NCI-H1436 treated with DMSO at 0.1 percent for 48 hours (cell line): ENCODE results near the gene ZHX3.
"Not testable (repeated sequence)": the region's sequence is repeated elsewhere in the genome, so short reads cannot be mapped to it uniquely, and the experiment has no call there.

ENCODE experiments used
- DNase-seq: peaks from one replicate; lab custom pipeline; 2025; lab: John Stamatoyannopoulos, UW

The ZHX3 gene

DNA sequence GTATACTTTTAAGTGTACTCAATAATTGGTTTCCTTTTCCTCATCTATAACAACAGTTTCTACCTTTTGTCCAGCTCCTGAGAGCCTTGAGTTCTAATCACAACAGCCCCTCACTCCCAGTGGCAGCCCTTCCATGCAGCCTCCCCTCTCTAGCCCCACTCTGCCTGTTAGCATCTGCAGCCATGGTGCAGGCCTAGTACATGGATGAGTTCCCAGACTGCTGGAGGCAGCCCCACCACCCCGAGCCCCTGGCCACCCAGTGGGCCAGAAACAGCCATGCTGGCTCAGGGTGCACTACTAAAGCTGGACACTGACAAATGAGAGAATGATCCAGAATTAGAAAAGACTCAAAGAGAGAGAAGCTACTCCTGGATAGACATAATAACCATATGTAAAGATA lies 13.4 kb upstream of the ZHX3 start:
- no peak for DNase-seq

DNA sequence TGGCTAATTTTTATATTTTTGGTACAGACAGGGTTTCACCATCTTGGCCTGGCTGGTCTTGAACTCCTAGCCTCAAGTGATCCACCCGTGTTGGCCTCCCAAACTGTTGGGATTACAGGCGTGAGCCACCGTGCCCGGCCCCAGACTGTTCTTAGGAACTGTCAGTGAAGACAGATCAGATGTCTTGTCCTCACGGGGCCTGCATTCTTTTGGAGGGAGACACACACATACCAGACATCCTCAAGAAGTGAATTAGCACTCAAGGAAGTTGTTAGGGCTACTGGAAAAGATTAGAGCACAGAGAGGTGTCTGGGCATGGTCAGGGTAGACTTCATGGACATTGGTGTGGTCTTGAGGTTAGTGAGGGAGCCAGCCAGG lies 12.8 kb upstream of the ZHX3 start:
- no peak for DNase-seq

DNA sequence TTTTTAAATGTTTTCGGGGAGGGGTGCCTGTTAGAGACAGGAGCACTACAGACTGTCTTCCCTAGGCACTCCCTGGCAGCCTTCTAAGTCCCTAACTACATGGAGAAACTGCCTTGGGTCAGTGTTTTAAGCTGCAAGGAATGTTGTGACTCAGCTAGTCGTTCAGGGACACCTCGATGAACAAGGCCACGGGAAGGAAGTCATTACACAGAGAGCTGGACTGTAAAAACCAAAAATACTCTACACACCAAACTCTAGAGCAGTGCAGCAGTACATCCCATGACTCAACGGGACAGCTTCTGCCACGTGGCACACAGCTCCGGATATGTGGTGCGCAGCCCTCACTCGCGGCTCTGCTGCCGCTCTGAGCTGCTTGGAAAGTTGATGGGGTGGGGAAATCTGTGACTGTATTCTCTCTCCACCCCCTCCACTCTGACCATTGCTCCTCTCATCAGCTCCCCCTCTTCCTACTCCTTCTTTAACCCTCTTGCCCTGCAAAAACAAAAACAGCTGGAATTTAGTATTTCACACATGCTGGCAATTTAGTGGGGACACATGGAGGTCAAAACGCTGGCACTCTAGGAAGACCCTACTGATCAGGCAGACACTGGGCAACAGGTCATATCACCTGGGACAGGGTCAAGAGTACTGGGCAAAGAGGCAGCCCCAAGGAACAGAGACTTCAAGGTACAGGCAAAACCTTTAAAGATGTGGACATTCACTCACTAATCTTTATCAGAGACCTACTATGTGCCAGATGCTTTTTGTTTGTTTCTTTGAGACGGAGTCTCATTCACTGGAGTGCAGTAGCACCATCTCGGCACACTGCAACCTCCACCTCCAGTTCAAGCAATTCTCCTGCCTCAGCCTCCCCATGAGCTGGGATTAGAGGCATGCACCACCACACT lies 12.2 kb upstream of the ZHX3 start:
- DNase-seq = no peak

DNA sequence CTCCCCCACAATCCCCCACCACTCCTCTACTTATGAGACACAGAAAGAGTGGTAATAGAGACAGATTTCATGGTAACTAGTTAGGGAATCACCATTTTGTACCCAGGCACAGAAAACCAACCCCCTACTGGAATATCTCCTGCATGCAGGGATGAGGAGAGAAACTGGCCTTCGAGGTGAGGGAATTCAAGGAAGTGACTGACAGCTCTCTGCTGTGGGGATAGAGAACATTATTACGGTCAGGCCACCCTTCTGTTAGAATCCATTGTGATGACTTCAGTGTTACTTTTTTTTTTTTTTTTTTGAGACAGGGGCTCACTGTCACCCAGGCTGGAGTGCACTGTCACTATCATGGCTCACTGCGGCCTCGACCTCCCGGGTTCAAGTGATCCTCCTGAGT lies 9.6 kb upstream of the ZHX3 start:
- no peak for DNase-seq

DNA sequence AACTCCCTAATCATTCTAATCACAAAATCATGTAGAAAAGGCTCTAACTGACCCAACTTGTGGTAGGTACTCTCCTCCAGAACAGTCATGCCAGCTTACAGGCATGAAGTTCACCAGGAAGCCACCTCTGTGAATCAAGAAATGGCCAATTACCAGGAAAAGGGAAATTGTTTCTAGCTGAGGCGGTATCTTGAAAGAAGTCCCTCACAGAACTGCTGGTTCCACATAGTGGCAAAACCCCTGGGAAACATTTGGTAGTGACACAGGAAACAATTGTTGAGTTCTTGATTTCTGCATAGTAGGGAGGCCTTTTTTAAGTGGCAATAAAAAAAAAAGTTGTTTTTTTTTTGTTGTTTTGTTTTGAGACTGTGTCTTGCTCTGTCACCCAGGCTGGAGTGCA lies 3.4 kb upstream of the ZHX3 start:
- no peak for DNase-seq

DNA sequence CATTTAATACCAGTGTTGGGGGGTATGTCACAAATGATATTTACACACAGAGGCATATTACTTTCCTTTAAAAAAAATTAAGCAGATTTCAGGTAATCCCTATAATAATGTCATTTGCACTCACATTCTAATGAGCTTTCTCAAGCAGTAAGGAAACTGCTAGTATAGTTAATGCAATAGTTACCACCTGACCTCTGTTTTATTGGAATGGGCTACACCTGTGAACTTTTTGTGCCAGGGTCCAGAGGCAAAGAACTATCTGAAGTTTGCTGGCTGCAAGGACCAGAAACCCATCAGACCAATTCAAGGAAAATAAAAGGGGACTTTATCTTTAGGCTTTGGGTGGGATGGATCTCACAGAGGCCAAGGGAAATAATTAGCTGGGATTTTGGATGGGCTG lies 2.9 kb upstream of the ZHX3 start:
- no peak for DNase-seq

DNA sequence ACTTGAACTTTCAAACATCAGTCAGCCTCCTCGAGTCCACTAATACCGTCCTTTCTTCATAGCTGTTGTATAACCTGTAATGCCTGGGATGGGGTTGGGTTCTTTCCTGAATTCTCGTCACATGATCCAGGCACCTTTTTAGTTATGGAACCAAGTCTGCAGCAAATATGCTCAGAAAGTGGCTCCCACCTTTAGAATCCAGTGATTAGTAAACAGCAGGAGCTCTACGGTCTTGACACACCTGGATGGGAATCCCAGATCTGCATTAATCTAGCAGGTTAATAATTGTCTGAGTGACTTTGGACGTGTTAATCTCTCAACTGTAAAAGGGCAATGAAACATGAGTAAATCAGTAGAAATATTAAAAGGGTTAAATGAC lies 729 bp upstream of the ZHX3 start:
- no peak for DNase-seq

DNA sequence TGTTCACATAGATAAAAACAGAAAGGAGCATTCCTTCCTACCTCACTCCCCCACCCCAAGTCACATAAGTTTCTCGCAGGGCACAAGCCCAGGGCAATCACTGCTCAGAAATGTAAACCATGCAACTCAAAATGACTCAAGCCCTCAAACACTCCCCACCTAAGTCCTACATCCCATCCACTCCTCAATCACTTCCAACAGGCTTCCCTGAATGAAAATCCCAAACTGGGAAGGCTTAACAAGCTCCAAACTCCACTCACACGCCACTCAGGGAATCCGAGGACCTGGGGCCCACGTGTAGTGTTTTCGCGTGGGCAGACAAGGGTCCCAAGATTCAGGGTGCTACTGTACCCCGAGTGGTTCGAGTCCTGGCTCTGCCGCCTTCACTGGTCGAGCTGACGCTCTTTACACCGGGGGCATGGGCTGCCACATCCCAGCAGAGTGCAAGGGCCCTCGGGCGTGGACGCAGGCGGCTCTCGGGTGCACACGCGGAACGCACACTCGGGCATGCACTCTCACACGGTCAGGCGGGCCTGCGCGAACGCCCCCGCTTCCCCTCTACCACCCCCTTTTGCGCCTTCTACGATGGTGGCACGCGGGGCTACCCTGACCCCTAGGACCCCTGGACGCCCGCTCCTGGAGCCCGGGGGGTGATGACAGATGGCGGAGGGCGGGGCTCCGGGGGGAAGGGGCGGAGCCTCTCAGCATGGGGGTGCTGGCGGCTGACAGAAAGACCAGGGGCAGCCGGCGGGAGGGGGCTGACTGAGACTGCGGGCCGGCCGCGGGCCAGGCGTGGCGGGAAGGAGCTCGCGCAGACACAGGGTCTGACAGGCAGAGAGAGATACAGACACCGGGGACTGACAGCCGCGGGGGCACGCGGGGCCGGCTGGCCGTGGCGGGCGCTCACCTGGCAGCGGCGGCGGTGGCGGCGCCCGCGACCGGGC lies 657 bp downstream of the ZHX3 start:
- DNase-seq = no peak

DNA sequence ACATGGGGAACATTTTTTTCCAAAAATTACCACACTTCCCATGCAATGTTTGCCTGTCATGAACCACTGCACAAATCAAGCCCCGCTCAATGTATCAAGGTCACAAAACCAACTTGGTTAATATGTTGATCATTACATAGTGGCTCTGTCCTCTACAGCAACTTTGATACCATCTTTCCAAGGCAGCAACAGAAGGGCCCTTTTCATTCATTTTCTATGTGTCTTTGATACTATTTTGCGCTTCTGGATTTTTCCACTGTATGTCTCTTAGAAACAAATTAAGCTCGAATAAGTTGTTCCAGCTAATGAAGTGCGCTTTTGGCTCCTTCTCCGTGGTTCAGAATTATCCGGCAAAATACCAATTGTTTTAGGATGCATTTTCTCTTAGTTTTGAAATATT lies 1.5 kb downstream of the ZHX3 start:
- DNase-seq = no peak

DNA sequence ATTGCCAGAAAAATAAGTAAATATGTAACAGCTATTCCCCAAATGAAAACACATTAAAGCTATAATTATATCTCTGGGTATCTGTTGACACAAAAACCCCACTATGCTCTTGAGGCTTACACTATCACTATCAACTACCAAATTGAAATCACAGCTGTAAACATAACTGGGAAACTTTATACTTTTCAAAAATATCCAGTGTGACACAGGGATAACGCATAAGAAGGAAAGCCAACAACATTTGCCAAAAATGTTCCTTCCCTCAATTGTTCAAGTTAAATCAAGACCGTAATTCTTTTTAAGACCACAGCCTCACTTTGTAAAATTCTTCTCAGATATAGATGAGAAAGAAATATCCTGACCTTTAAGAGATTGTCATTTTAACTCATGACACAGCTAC lies 3.1 kb downstream of the ZHX3 start:
- no peak for DNase-seq

DNA sequence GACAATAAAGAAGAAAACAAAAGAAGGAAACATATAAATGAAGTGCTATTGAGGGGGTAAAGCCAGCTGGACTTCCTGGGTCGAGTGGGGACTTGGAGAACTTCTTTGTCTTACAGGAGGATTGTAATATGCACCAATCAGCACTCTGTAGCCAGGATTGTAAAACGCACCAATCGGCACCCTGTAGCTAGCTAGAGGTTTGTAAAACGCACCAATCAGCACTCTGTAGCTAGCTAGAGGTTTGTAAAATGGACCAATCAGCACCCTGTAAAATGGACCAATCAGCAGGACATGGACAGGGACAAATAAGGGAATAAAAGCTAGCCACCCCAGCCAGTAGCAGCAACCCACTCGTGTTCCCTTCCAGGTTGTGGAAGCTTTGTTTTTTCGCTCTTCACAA lies 5.5 kb downstream of the ZHX3 start:
- DNase-seq = not testable (repeated sequence)

DNA sequence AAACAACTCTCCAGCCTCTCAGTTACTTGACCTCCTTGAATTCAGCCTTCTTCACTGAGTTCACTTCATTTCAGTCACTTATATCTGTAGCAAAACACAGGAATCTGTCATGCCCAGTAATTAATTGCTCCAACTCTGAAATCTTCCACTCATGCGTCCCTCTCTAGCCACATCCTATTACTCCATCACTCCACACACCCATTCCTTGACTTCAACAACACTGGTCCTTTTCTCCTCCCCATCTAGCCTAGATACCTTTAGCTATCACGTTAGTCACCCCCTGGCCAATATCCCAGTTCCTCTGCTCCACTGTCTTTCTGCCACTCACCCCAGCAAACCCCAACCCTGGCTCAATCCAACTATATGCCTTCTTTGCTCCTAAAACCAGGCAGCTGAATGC lies 7.7 kb downstream of the ZHX3 start:
- no peak for DNase-seq

DNA sequence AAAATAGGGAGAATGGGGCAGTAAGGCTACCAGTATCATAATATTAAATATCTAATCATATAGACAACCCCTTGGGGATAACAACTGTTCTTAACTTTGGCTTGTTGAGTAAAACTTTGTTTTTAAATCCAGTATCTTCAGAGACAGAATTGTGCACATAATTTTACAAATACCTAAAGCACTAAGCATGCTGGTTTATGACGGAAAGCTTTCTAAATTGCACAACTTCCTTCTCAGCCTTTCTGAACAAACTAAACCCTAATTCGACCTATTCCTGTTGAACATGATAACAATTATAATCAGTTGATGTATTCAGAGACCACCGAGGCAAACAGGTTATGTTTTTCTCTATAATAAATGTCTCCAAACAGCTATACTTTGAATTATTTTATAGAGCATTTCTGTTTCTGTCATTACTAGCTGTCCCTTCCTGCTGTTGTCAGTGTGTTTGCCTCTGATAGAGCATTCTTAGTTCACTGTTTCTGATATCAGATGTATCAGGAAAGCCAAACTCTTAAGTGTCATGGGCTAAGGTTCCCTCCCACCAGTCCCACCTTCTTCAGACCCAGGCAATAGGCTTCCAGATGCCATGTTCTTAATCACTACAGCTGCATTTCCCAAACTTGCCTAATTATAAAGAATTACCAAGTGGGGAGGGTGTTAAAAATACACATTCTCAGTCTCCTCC lies 8.7 kb downstream of the ZHX3 start:
- DNase-seq = no peak

DNA sequence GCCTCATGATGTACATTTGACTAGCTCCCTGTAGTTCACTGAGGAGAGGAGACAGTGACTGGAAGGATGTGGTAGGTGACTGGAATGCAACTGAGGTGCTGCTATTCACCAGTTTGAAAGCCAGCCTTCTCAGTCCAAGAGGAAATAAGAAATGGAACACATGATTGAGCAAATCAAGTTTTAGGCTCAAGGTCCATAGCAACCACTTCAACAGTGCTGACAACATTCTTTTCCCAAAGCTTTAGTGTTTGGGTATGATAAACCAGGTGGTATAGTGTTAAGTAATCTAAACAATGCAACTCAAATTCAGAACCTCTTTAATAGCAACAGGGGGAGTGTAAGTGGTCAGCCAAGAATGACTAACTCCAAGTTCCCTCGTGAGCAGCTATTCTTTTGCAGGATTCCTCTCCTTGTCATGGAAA lies 9.2 kb downstream of the ZHX3 start:
- DNase-seq = no peak

DNA sequence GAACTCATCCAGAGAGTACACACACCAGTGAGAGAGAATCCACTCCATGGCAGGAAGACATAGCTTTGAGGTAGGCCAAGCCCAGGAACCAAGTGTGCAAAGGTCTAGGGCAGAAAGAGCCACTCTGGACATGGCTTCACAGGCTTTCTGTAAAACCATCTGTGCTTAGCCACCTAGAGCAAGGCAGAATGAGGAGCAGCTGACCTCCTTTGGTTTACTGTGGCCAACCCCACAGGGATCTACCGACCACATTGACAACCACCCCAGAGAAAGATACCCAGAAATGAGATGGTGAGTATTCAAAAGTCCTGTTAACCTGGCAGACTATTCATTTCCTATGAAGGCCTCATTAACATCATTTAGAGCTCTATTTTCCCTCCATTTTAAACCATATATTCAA lies 10.5 kb downstream of the ZHX3 start:
- DNase-seq = no peak

DNA sequence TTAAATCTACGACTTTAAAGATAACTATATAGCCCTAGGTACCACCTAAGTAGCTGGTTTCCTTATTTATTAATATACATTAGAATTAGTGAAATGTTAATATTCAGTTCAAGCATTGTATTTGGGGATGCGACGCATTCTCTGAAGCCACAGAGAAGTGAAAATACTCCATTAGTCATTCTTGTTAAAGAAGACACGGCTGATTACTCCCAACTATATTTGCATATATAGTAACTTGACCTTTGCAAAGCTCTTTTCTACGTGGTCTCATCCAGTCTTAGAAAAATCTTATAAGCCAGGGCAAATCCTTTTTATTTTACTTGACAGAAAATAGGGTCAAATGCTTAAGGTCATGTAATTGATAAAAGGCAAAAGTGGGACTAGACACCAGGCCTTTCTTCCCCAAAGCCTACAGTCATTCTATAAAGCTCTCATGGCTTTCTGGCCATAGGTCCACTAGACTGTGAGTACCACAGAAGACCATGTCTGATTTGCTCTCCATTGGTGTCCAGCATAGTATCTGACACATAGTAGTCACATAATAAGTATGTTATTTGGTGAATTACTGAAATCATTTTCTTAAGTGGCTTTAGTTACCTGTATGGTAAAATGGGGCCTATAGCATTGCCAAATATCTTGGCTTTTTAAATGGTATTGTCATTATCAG lies 11.3 kb downstream of the ZHX3 start:
- DNase-seq = no peak

DNA sequence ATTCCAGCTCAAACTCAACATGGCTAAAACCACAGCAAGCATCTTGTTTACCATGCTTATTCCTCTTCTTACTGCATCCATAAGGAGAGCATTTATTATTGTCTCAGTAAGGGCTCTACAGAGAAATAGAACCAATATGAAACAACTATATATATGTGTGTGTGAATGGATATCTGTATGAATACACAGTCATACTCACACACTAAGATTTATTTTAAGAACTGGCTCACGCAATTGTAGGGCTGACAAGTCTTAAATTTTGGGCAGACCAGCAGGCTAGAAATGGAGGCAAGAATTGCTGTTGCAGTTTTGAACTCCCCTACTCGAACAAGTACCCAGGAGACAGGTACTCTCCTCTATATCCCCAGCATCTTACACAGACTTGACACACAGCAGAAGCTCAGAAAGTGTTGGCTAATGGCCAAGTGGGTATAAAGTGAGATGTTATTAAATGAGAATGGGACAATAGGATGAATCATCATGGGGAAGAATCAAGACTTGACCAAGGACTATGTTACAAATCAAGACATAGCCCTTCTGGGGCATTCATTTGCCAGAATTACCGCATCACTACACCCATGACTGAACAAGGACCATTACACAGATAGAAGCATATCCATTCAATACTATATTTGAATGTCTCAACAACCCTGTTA lies 13.0 kb downstream of the ZHX3 start:
- DNase-seq = no peak

DNA sequence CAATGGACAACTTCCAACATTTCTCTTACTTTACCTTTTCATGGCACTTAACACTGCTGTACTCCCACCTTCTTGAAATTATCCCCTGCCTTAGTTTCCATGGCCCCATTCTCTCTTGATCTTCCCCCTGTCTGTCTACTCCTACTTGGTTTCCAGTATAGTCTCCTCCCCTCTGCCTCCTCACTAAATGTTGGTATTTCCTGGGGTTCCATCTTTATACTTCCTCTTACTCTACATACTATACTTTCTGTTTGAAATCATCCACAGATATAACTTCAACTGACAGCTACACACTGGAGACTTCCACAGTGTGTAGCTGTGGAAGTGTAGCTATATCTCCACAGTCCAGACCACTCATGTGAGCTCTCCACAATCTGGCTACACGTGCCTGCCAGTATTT lies 13.5 kb downstream of the ZHX3 start:
- DNase-seq = no peak

DNA sequence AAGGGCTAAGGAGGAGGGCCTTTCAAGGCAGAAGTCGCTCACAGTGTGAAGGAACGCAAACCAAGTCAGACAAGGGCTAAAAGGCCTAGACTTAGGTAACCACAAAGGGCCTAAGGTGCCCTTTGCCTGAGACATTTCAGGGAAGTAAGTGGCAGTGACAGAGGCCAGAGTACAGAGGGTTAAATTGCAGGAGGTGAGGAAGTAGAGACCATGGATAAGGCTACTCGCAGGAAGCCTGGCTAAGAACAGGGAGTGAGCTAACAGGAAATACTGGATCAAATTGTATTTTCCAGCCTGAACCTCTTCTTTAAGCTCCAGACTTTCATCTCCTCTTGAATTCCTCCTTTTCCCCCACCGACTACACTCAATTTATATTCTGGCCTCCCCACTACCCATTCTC lies 16.6 kb downstream of the ZHX3 start:
- no peak for DNase-seq

DNA sequence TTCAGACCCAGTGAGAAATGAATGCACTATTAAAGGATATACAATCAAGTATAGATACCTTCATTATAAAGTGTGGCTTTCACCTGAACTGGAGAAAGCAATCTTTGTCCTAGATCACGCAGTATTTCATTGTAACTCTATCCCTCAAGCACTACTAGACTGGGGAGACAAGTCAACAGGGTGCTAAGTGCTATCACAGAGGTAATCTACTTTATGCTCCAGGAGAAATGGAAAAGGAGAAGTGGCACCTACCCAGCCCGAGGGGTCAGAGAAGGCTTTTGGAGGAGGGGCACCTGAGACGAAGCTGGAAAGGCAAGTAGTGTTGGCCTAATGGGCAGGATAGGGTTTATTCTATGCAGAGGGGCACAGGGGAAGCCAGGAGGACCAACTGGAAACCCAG lies 17.1 kb downstream of the ZHX3 start:
- no peak for DNase-seq

DNA sequence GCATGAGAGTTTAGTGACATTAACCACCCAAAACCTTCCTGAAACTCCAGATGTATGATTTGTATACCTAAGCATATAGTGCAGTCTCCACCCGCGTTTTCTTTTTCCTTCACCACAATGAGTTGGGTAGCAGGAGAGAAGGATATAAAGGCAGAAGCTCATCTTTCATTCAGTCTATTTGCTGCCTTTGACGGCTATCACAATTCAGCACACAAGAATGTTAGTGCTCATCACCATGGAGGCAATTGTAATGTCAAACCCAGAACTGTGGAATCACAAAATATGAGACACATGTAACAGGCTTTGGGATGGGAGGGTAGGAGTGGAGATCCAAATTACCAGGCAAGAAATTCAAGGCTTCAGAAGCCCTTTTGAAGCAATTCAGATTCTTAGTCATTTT lies 17.6 kb downstream of the ZHX3 start:
- DNase-seq = no peak
